Liver (tissue), 9 donors: ENCODE data around the gene TRIP6. TPM values are rescaled to one million over a fixed set of nuclear protein-coding genes. Genes with fewer than 3 reads are reported as not detected.

Source experiments
- DNase-seq: peaks from one replicate; pipeline ENCODE4 v3.0.0-alpha.2; 2017; ENCODE audit warnings: low spot score
- H3K27ac ChIP-seq, 2 donors: one replicate each; pipeline ENCODE4 v1.7.0; 2013; ENCODE audit warnings: inconsistent platforms in 2 of 2, low read length in 2 of 2, control low read depth in 1 of 2, low read depth in 1 of 2, mild to moderate bottlenecking in 1 of 2
- H3K27me3 ChIP-seq, 4 donors: one replicate each; pipeline versions ENCODE4 v1.6.1 to v1.7.0; 2013; ENCODE audit warnings: low read length in 3 of 4, inconsistent platforms in 1 of 4, mild to moderate bottlenecking in 1 of 4, moderate library complexity in 1 of 4; ENCODE audit not compliant: control insufficient read depth in 4 of 4, insufficient read depth in 4 of 4
- H3K36me3 ChIP-seq, 4 donors: one replicate each; pipeline versions ENCODE4 v1.6.1 to v1.7.0; 2013; ENCODE audit warnings: low read length in 3 of 4, mild to moderate bottlenecking in 3 of 4, low read depth in 1 of 4, moderate library complexity in 1 of 4; ENCODE audit not compliant: control insufficient read depth in 4 of 4, insufficient read depth in 3 of 4
- H3K4me1 ChIP-seq, 4 donors: one replicate each; pipeline versions ENCODE4 v1.6.1 to v1.7.0; 2013; ENCODE audit warnings: low read length in 3 of 4, mild to moderate bottlenecking in 3 of 4, moderate library complexity in 1 of 4; ENCODE audit not compliant: control insufficient read depth in 4 of 4, insufficient read depth in 4 of 4
- H3K4me3 ChIP-seq, 3 donors: one replicate each; pipeline versions ENCODE4 v1.6.1 to v1.7.0; 2013; ENCODE audit warnings: low read length in 3 of 3, control low read depth in 1 of 3, low read depth in 1 of 3, mild to moderate bottlenecking in 1 of 3
- H3K9ac ChIP-seq, 2 donors: one replicate each; pipeline ENCODE4 v1.7.0; 2013; ENCODE audit warnings: low read length in 2 of 2, mild to moderate bottlenecking in 2 of 2, moderate library complexity in 2 of 2, control low read depth in 1 of 2, low read depth in 1 of 2
- H3K9me3 ChIP-seq, 4 donors: one replicate each; pipeline versions ENCODE4 v1.6.1 to v1.7.0; 2013; ENCODE audit warnings: low read length in 3 of 4; ENCODE audit not compliant: control insufficient read depth in 4 of 4
- CTCF ChIP-seq: fragments of 150-350 bp; IDR thresholded peaks from 2 replicates; pipeline ENCODE4 v1.5.1; 2017; ENCODE audit warnings: improper control_type of control experiment, low read depth, low read length; ENCODE audit not compliant: missing input control
- EGR1 ChIP-seq, 2 donors: IDR thresholded peaks; 2 replicates each; pipeline ENCODE4 v1.6.1; 2016 to 2018; ENCODE audit warnings: antibody characterized with exemption in 2 of 2, low read depth in 2 of 2
- FOXA2 ChIP-seq: IDR thresholded peaks from 2 replicates; pipeline ENCODE4 v1.6.1; 2016; ENCODE audit warnings: antibody characterized with exemption
- HNF4A ChIP-seq, 2 donors: conservative IDR thresholded peaks; 2 replicates each; pipeline ENCODE4 v1.6.1; 2016; ENCODE audit warnings: antibody characterized with exemption in 2 of 2, mild to moderate bottlenecking in 2 of 2
- HNF4G ChIP-seq: IDR thresholded peaks from 2 replicates; pipeline ENCODE4 v1.6.1; 2016; ENCODE audit warnings: antibody characterized with exemption
- JUND ChIP-seq, 2 donors: IDR thresholded peaks; 2 replicates each; pipeline ENCODE4 v1.6.1; 2016; ENCODE audit warnings: antibody characterized with exemption in 2 of 2
- RAD21 ChIP-seq, 2 donors: IDR thresholded peaks; 2 replicates each; pipeline ENCODE4 v1.6.1; 2016; ENCODE audit warnings: antibody characterized with exemption in 2 of 2, mild to moderate bottlenecking in 2 of 2
- REST ChIP-seq: IDR thresholded peaks from 2 replicates; pipeline ENCODE4 v1.6.1; 2016; ENCODE audit warnings: antibody characterized with exemption, mild to moderate bottlenecking
- TAF1 ChIP-seq: conservative IDR thresholded peaks from 2 replicates; pipeline ENCODE4 v1.6.1; 2016; ENCODE audit warnings: antibody characterized with exemption, mild to moderate bottlenecking
- WGBS: extraction: QIAGEN DNeasy Blood & Tissue Kit; methylation state at CpG from one replicate; pipeline ENCODE4 v1.1.7; 2013; 5-methylcytosine and 5-hydroxymethylcytosine counted together
- polyA plus RNA-seq, 2 donors: library from polyadenylated mRNA; stranded (reverse) in 1 of 2; unstranded in 1 of 2; fragments of 200-250 nt in 1 of 2; fragments of >200 nt in 1 of 2; fragmentation: Nextera tagmentation in 1 of 2; extraction: Ambion mirVana in 1 of 2; gene quantifications; one replicate each; pipeline versions ENCODE4 v1.2.1 to v1.2.3, GENCODE V29; 2013 to 2015
- total RNA-seq, 2 donors: library from RNA; depleted of rRNA; stranded (reverse); fragments of >200 nt; gene quantifications; one replicate each; pipeline ENCODE4 v1.2.3, GENCODE V29; 2014
- donor health status: healthy.
- donor health status: healthy.
- donor health status: healthy.
- donor health status: healthy.
- donor health status: healthy.

TRIP6 gene
- total and polyA plus RNA-seq, 4 donors, result 14.6 to 30.7 (median 18.1) TPM

- no peak for TF ChIP-seq CTCF
Observed at GRCh38 chr7:100882785-100883526, 15.8 kb downstream of the TRIP6 start (continued).

- no peaks in the 10 kb centered on the region for H3K9me3 ChIP-seq
- peaks cover 16 to 28% (median 23%) of the 10 kb centered on the region in 4 donors for H3K4me1 ChIP-seq
- H3K36me3 ChIP-seq, result peaks cover 26 to 70% (median 59%) of the 10 kb centered on the region in 4 donors
- 93% methylated on average over 29 of the region's 29 CpGs for WGBS
- H3K9ac ChIP-seq, result no peak overlapping the region
- no peaks in the 10 kb centered on the region for H3K27me3 ChIP-seq
- DNase-seq, result no peak
- H3K27ac ChIP-seq, result no peak overlapping the region
- no peak overlapping the region for H3K4me3 ChIP-seq
- TF ChIP-seq HNF4G (no peak), RAD21 (IDR thresholded peaks at IDR 0.05) (no peak), REST (no peak), HNF4A (conservative IDR thresholded peaks at IDR 0.05) (no peak), CTCF (no peak), JUND (IDR thresholded peaks at IDR 0.05) (no peak), FOXA2 (no peak), EGR1 (IDR thresholded peaks at IDR 0.05; ENCODE audit: low read depth in 2 of 2) (no peak), TAF1 (no peak)
Observed at GRCh38 chr7:100884736-100885439, 17.7 kb downstream of the TRIP6 start.
